Smooth muscle cell (in vitro differentiated cells): Measurements from ENCODE around the gene PHACTR1. TPM values are rescaled to one million over a fixed set of nuclear protein-coding genes. Genes with fewer than 3 reads are reported as not detected.

Source experiments
- DNase-seq: peaks from one replicate; lab custom pipeline; 2025; ENCODE audit not compliant: unreplicated experiment; lab: John Stamatoyannopoulos, UW
- H2AFZ ChIP-seq: fragments of 200-600 bp; sonication (generic); 2 replicates; pipeline ENCODE4 v1.6.0; 2016; ENCODE audit warnings: antibody characterized with exemption, low read depth, mild to moderate bottlenecking
- H3F3A ChIP-seq: fragments of 200-600 bp; sonication (generic); 2 replicates; pipeline ENCODE4 v1.6.0; 2017; ENCODE audit warnings: antibody characterized with exemption, low read depth
- H3K27ac ChIP-seq: fragments of 200-600 bp; sonication (generic); 2 replicates; pipeline ENCODE4 v1.5.1; 2016; ENCODE audit warnings: low read depth, mild to moderate bottlenecking
- H3K27me3 ChIP-seq: fragments of 200-600 bp; sonication (generic); 2 replicates; pipeline ENCODE4 v1.6.1; 2016; ENCODE audit warnings: low read depth, mild to moderate bottlenecking
- H3K36me3 ChIP-seq: fragments of 200-600 bp; sonication (generic); 2 replicates; pipeline ENCODE4 v1.5.1; 2016; ENCODE audit warnings: low read depth
- H3K4me1 ChIP-seq: fragments of 200-600 bp; sonication (generic); 2 replicates; pipeline ENCODE4 v1.5.1; 2016; ENCODE audit warnings: low read depth
- H3K4me2 ChIP-seq: fragments of 200-600 bp; sonication (generic); 2 replicates; pipeline ENCODE4 v1.6.0; 2016; ENCODE audit warnings: mild to moderate bottlenecking
- H3K4me3 ChIP-seq: fragments of 200-600 bp; sonication (generic); 2 replicates; pipeline ENCODE4 v1.5.1; 2016; ENCODE audit warnings: mild to moderate bottlenecking
- H3K79me2 ChIP-seq: fragments of 200-600 bp; sonication (generic); 2 replicates; pipeline ENCODE4 v1.6.0; 2016; ENCODE audit warnings: low read depth, mild to moderate bottlenecking
- H3K9ac ChIP-seq: fragments of 200-600 bp; sonication (generic); 2 replicates; pipeline ENCODE4 v1.6.0; 2016; ENCODE audit warnings: low read depth
- H3K9me3 ChIP-seq: fragments of 200-600 bp; sonication (generic); replicated peaks from 2 replicates; pipeline ENCODE4 v1.5.1; 2016; ENCODE audit warnings: low read depth
- H4K20me1 ChIP-seq: fragments of 200-600 bp; sonication (generic); 2 replicates; pipeline ENCODE4 v1.6.0; 2016; ENCODE audit warnings: low read depth
- WGBS: methylation state at CpG from one replicate; pipeline ENCODE4 v1.1.7; 2016; ENCODE audit warnings: low lambda C conversion rate; 5-methylcytosine and 5-hydroxymethylcytosine counted together
- polyA plus RNA-seq: library from polyadenylated mRNA; unstranded; fragments of >200 nt; fragmentation: Nextera tagmentation; extraction: Ambion mirVana; gene quantifications from 2 replicates; pipeline ENCODE4 v1.2.1, GENCODE V29; 2016
- total RNA-seq: library from RNA; depleted of rRNA; stranded (reverse); fragments of >200 nt; gene quantifications from 2 replicates; pipeline ENCODE4 v1.2.3, GENCODE V29; 2014
- TF ChIP-seq, protein P1 (sequence below): fragments of 200-600 bp; sonication (generic); IDR thresholded peaks from 2 replicates; pipeline ENCODE4 v1.5.1; 2017; ENCODE audit warnings: borderline replicate concordance, mild to moderate bottlenecking, antibody characterized with exemption; ENCODE audit not compliant: insufficient read depth, poor library complexity, severe bottlenecking

PHACTR1 gene
- total and polyA plus RNA-seq, 2 experiments from 2014 or later, result 0.09 to 0.67 TPM

DNA sequence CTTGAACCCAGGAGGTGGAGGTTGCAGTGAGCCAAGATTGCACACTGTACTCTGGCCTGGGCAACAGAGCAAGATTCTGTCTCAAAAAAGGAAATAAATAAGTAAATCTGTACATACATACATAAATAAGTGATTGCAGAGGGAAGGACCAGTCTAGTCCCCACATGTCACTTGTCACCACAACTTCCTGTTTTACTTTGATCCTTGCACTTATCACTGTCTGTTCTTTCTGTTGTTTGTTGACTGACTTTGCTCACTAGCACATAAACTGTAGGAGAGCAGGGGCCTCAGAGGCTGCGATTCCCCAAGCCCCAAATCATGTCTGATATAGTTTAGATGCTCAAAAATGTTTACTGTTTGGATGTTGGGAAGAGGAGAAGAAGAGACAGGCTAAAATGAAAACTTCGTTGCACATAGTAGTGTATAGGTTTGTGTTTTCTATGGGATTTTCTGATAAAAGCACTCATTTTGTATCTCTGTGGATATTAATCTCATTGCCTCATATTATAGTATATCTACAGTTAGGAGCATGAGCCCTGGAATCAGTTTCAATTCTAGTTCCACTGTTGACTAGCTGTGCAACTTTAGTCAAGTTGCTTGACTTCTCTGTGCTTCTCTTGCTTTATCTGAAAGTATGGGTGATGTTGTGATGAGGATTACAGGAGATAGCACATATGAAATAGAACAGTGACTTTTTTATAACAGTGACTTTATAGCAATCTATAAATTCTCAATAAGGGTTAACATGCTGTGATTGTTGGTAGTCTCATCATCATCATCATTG lies 446.8 kb downstream of the PHACTR1 start:
- Histone ChIP-seq H4K20me1 (no peaks in the 10 kb centered on the region), H3K9me3 (no peaks in the 10 kb centered on the region), H3K9ac (no peak overlapping the region), H3K27ac (no peak overlapping the region), H3K79me2 (no peaks in the 10 kb centered on the region), H3K4me3 (no peak overlapping the region), H2AFZ (no peak overlapping the region), H3F3A (no peaks in the 10 kb centered on the region), H3K4me1 (no peaks in the 10 kb centered on the region), H3K36me3 (no peaks in the 10 kb centered on the region), H3K4me2 (no peak overlapping the region), H3K27me3 (peaks cover 16% of the 10 kb centered on the region)
- TF ChIP-seq, protein P1, sequence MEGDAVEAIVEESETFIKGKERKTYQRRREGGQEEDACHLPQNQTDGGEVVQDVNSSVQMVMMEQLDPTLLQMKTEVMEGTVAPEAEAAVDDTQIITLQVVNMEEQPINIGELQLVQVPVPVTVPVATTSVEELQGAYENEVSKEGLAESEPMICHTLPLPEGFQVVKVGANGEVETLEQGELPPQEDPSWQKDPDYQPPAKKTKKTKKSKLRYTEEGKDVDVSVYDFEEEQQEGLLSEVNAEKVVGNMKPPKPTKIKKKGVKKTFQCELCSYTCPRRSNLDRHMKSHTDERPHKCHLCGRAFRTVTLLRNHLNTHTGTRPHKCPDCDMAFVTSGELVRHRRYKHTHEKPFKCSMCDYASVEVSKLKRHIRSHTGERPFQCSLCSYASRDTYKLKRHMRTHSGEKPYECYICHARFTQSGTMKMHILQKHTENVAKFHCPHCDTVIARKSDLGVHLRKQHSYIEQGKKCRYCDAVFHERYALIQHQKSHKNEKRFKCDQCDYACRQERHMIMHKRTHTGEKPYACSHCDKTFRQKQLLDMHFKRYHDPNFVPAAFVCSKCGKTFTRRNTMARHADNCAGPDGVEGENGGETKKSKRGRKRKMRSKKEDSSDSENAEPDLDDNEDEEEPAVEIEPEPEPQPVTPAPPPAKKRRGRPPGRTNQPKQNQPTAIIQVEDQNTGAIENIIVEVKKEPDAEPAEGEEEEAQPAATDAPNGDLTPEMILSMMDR, result no peak
- 89% methylated on average over 2 of the region's 2 CpGs for WGBS
- DNase-seq, result no peak

GRCh38 chr6:13164291-13164690 lies 447.7 kb downstream of the PHACTR1 start:
- Histone ChIP-seq H3K4me1 (no peaks in the 10 kb centered on the region), H3K27ac (no peak overlapping the region), H3K36me3 (no peaks in the 10 kb centered on the region), H3K4me2 (no peak overlapping the region), H3K9ac (no peak overlapping the region), H4K20me1 (no peaks in the 10 kb centered on the region), H3F3A (no peaks in the 10 kb centered on the region), H3K9me3 (no peaks in the 10 kb centered on the region), H2AFZ (no peak overlapping the region), H3K79me2 (no peaks in the 10 kb centered on the region), H3K27me3 (peaks cover 22% of the 10 kb centered on the region), H3K4me3 (no peak overlapping the region)
- 95% methylated on average over 8 of the region's 8 CpGs for WGBS
- TF ChIP-seq, protein P1, result no peak
- no peak for DNase-seq

DNA sequence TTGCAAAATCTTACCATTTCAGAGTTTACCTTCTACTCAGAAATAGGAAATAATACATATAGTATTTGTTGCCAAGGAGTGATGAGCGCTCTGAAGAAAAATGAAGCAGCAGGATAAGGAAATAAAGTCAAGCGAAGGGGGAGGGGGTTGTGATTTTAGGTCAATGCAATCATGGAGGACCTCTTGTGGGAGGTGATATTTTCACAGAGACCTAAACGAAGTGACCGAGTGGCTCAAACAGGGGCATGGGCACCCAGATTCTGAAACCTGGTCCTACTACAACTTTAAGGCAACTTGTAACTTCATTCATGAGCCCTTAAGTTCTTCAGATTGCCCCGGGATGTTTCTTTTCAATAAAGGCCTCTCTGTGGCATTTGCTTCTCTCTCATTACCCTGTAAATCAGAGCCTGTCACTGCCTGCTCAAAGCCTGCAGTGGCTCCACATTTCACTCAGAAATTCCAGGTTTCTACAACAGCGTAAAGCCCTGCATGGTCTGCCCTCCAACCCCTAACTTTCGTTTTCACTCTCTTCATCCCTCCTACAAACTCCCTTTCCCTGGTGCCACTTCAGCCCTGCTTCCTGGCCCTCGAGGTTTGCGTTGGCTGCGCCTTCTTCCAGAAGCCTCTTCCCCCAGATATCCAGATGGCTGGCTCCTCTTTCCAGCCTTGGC lies 449.1 kb downstream of the PHACTR1 start:
- Histone ChIP-seq H3K4me2 (no peak overlapping the region), H2AFZ (no peak overlapping the region), H3K4me1 (no peaks in the 10 kb centered on the region), H4K20me1 (no peaks in the 10 kb centered on the region), H3K36me3 (no peaks in the 10 kb centered on the region), H3K9me3 (no peaks in the 10 kb centered on the region), H3K4me3 (no peak overlapping the region), H3K79me2 (no peaks in the 10 kb centered on the region), H3K27ac (no peak overlapping the region), H3F3A (no peaks in the 10 kb centered on the region), H3K27me3 (peaks cover 22% of the 10 kb centered on the region), H3K9ac (no peak overlapping the region)
- WGBS, result 74% methylated on average over 10 of the region's 10 CpGs
- DNase-seq, result no peak
- TF ChIP-seq, protein P1, result no peak
